ENCODE results near the gene PC. TPM values are rescaled to one million over a fixed set of nuclear protein-coding genes. Genes with fewer than 3 reads are reported as not detected.

PC gene
- total RNA-seq, 1 donor from 2014 or later: 13.5 TPM

DNA sequence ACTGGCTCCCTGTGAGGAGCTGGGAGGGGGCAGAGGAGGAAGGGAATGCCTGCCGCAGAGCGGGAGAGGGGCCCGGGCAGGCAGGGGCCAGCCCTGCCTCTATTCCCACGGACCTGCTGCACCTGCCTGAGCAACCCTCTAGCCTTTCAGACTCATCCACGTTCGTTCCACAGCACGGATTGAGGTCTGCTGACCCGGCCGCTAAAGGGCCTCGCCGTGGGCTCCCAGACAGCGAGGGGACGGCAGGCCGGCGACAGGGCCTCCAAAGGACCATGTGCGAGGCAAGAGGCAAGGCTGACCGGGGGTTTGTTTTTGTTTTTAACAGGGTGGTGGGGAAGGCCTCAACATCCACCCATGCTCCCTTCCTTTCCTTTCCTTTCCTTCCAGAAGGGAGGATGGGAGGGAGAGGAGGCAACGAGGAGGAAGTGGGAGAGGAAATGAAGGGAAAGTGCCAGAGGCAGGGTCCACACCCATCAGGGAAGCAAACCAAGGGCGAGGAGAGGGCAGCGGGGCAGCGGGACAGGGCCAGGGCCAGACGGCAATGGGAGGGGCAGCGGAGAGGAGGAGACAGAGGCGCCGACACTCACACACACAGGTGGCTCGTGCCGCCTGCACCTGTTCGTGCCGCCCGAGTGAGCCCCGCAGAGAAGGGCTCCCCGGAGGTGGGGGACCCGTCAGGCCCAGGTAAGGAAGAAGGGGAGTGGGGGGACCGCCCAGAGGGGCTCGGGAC, 93.8 kb downstream of the PC start:
- H3K4me1 ChIP-seq: no peaks in the 10 kb centered on the region
- H3K9me3 ChIP-seq: no peaks in the 10 kb centered on the region
- TF ChIP-seq, protein P1, sequence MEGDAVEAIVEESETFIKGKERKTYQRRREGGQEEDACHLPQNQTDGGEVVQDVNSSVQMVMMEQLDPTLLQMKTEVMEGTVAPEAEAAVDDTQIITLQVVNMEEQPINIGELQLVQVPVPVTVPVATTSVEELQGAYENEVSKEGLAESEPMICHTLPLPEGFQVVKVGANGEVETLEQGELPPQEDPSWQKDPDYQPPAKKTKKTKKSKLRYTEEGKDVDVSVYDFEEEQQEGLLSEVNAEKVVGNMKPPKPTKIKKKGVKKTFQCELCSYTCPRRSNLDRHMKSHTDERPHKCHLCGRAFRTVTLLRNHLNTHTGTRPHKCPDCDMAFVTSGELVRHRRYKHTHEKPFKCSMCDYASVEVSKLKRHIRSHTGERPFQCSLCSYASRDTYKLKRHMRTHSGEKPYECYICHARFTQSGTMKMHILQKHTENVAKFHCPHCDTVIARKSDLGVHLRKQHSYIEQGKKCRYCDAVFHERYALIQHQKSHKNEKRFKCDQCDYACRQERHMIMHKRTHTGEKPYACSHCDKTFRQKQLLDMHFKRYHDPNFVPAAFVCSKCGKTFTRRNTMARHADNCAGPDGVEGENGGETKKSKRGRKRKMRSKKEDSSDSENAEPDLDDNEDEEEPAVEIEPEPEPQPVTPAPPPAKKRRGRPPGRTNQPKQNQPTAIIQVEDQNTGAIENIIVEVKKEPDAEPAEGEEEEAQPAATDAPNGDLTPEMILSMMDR (IDR thresholded peaks at IDR 0.05): no peak
- H3K27ac ChIP-seq: no peak overlapping the region
- intact Hi-C loops (cut with DNase I): no loop called here
- H3K4me3 ChIP-seq: no peak overlapping the region
- no peak for DNase-seq (ENCODE audit: low spot score in 2 of 2)
- H3K36me3 ChIP-seq: no peaks in the 10 kb centered on the region
- H3K27me3 ChIP-seq: no peaks in the 10 kb centered on the region

DNA sequence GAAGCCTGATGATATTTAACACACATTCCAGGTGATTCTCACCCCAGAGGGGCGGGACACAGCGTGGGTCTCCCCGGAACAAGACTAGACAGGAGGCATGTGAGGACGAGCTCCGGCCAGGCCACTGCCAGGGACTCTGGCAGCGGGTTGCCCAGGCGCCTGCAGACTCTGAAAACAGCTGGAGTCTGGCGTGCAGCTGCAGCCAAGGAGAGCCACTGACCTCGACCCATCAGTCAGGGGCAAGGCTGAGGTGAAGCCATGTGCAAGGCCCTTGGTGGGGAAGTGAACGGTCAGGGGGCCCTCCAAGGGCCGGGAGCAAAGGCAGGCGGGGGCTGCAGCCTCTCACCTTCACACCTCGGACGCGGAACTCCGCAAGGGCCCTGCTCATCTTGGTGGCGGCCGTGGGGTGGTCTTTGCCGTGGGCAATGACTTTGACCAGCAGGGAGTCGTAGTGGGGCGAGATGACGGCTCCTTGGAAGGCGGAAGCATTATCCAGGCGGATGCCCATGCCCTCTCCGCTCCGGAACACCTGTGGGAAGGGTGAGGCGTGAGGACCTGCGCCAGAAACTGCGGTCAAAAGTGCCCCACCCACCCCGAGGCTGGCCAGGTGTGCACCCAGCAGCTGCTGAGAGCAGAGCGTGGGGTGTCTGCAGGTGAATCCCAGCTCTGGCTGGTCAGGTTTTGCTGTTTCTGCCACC, 94.6 kb downstream of the PC start:
- TF ChIP-seq, protein P1 (IDR thresholded peaks at IDR 0.05): no peak
- Histone ChIP-seq H3K27me3 (no peaks in the 10 kb centered on the region), H3K4me3 (no peak overlapping the region), H3K4me1 (no peaks in the 10 kb centered on the region), H3K27ac (no peak overlapping the region), H3K9me3 (no peaks in the 10 kb centered on the region), H3K36me3 (no peaks in the 10 kb centered on the region)
- DNase-seq (ENCODE audit: low spot score in 2 of 2): no peak
- intact Hi-C loops (cut with DNase I): no loop called here

DNA sequence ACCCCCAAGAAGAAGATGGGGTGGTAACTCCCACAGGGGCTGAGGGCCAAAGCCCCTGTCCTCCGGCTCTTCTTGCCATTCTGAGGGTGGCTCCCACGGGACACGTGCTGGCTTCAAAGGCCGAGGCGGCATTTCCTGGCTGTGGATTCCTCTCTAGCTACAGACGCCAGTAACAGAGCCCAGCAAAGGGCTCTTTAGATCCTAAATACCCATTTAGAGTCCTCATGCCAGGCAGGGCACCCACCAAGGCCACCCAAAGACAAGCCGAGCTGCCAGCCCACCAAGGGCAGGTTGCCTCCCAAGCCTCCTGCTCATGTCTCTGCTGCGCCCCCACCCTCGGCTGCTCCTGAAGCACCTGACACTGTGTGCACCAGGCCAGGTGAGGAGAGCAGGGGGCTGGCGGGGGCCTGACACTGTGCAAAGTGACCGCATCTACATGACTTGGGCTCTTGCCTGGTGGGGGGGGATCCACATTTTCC, 95.6 kb downstream of the PC start:
- DNase-seq (ENCODE audit: low spot score in 2 of 2): no peak
- intact Hi-C loops (cut with DNase I): no loop called here
- Histone ChIP-seq H3K9me3 (no peaks in the 10 kb centered on the region), H3K4me1 (no peaks in the 10 kb centered on the region), H3K27me3 (no peaks in the 10 kb centered on the region), H3K27ac (no peak overlapping the region), H3K36me3 (no peaks in the 10 kb centered on the region), H3K4me3 (no peak overlapping the region)
- TF ChIP-seq, protein P1 (IDR thresholded peaks at IDR 0.05): no peak

DNA sequence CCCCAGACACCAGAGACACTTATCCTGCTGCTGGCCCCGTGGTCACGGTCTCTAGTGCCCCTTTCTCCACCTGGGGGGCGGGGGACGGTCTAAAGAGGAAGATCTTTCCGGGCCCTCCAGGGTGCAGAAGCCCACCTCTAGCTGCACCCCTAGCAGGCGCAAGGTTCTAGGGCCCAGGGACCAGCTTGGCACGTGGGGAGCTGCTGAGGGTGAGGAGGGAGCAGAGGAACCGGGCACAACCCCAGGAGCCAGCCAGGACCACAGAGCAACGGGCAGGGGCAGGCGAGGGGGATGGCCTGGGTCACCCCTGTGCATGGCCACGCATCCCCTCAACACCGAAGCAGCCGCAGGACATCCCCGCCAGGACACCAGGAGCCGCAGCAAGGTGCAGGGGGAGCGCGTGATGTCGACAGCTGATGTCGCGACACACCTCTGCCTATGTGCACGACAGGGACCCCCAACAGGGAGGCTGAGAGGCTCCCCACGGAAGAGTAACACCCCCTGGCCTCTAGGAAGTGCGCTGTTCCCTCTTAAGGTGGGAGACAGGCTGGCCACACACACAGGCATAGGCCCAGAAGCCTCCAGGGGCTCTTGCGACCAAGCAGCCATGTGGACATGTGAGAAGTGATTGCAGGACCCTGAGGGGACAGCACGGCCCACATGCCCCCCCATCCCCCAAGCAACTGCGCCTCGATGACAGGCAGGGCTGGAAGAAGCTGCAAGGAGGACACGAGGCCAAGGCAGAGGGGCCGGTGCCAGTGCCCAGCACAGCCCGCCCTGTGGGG, 96.2 kb downstream of the PC start:
- TF ChIP-seq, protein P1 (IDR thresholded peaks at IDR 0.05): no peak
- Histone ChIP-seq H3K27me3 (no peaks in the 10 kb centered on the region), H3K9me3 (no peaks in the 10 kb centered on the region), H3K4me1 (no peaks in the 10 kb centered on the region), H3K27ac (no peak overlapping the region), H3K36me3 (no peaks in the 10 kb centered on the region), H3K4me3 (no peak overlapping the region)
- intact Hi-C loops (cut with DNase I): no loop called here
- no peak for DNase-seq (ENCODE audit: low spot score in 2 of 2)

DNA sequence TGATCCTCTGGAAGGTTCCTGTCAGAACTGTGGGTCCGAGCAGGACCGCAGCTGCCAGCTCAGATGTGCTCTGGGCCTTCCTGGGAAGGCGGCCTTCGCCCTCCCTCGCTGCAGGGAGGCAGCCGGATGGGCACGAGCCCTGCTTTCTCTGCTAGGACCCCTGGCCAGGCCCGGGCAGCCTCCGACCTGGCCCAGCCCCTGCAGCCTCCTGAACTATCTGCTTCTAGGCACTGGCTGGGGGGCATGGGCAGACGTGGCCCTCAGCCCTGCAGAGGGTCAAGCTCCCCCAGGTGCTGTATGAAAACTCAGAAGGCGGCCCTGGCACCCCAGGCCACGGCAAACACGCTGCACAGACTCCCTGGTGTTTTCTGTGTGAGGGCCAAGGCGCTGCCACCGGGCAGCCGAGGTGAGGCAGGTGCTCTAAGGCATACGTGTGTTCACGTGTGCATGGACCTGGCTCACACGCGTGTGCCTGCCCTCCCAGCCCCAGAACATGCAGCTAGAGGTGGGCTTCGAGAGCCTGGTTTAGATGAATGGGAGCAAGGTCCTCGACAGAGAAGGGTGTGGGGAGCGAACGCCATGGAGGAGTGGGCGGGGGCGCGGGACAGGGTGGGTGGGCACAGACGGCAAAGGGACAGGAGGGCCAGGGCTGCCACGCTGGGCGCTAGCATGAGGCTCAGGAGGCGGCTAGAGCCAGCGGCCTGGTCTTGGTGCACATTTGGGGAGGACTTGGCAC, 97.0 kb downstream of the PC start:
- H3K36me3 ChIP-seq: no peaks in the 10 kb centered on the region
- H3K9me3 ChIP-seq: no peaks in the 10 kb centered on the region
- H3K27ac ChIP-seq: no peak overlapping the region
- TF ChIP-seq, protein P1 (IDR thresholded peaks at IDR 0.05): no peak
- H3K27me3 ChIP-seq: no peaks in the 10 kb centered on the region
- no peak overlapping the region for H3K4me3 ChIP-seq
- no peak for DNase-seq (ENCODE audit: low spot score in 2 of 2)
- intact Hi-C loops (cut with DNase I): no loop called here
- no peaks in the 10 kb centered on the region for H3K4me1 ChIP-seq

All from ascending aorta (tissue), 2 donors.